GM21825 (cell line): Measurements from ENCODE around the gene SLC6A9.

Experiments
- ATAC-seq: cut with Tn5 transposase; IDR thresholded peaks from one replicate; pipeline ENCODE4 v1.9.1; 2021; ENCODE audit warnings: mild to moderate bottlenecking, moderate library complexity; ENCODE audit not compliant: unreplicated experiment

The SLC6A9 gene

GRCh38 chr1:43951021-43951985 lies 80.0 kb downstream of the SLC6A9 start:
- no peak for ATAC-seq

GRCh38 chr1:43949678-43950077 lies 81.6 kb downstream of the SLC6A9 start:
- ATAC-seq, result no peak

- ATAC-seq, result no peak
Observed at GRCh38 chr1:43947874-43948437, 83.3 kb downstream of the SLC6A9 start.

DNA sequence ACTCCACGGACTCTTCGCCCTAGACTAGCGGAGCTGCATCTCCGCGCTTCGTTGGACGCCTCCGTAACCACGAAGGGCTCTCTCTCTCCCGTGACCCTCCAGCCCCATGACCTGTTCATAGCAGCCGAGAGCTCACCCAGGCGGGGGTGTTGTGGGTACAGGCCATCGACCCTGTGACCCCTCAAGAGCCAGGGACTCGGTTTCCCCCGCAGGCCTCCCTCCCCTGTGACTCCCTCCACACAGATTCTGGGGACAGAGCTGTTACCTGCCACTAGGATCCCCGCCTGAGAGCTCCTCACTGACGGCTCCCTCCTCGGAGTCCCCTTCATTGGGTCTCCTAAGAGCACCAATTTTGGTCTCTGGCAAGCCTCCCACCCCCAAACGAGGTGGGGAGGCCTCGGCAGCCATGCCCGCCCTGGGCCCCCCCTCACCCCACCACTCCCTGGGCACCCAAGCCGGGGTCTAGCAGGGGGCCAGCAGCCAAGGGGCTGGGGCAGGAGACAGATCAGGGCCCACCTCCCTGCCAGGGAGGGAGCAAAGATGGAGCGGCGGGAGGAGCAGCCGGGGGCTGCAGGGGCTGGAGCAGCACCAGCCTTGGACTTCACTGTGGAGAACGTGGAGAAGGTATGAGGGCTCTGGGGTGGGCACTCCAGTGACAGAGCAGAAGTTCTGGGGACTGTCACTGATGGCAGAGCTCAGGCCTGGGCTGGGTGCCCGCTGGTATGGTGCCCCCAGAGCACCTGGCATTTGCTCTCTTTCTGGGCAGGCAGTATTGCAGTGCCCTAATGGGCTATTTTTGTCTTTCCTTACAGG lies 84.0 kb downstream of the SLC6A9 start:
- ATAC-seq, result no peak
